Endothelial cell of umbilical vein (primary cell): ENCODE results near the gene NSFL1C. TPM values are rescaled to one million over a fixed set of nuclear protein-coding genes. Genes with fewer than 3 reads are reported as not detected.

Experiments
- BruUV-seq: library from RNA; stranded (reverse); fragments of 400-500 nt; replicated peaks from 2 replicates; lab custom pipeline; 2021; lab: Mats Ljungman, UMichigan
- CTCF ChIA-PET: fragments of 300-600, 350-600 bp; sonication (Branson Sonifier 250); formaldehyde crosslinking; loops from one replicate; lab custom pipeline; 2021; ENCODE audit warnings: antibody characterized with exemption, inconsistent platforms; lab: Charles Lee
- POLR2A ChIA-PET: fragments of 300-600, 350-600 bp; sonication (Branson Sonifier 250); formaldehyde crosslinking; loops from one replicate; lab custom pipeline; 2021; ENCODE audit warnings: antibody characterized with exemption, inconsistent platforms; lab: Charles Lee
- DNase-seq: peaks from one replicate; pipeline ENCODE4 v3.0.0-alpha.2; 2011; ENCODE audit warnings: low read depth, low spot score
- FAIRE-seq: peaks from 2 replicates; lab custom pipeline; 2011; peaks lifted over from hg19 to GRCh38; lab: Jason Lieb, UNC
- H2AFZ ChIP-seq: 2 replicates; pipeline ENCODE4 v1.6.0; 2012; ENCODE audit warnings: low read depth, low read length, control low read depth, inconsistent platforms
- H3K27ac ChIP-seq: 2 replicates; pipeline ENCODE4 v1.5.1; 2011; ENCODE audit warnings: low read depth, mild to moderate bottlenecking, control low read depth, low read length, moderate library complexity; ENCODE audit not compliant: insufficient read depth
- H3K27me3 ChIP-seq, 2 experiments: 2 replicates each; pipeline versions ENCODE4 v1.6.0 to v1.6.1; 2011; ENCODE audit warnings: low read length in 2 of 2, mixed read lengths in 1 of 2; ENCODE audit not compliant: control insufficient read depth in 2 of 2, insufficient read depth in 2 of 2
- H3K36me3 ChIP-seq, 2 experiments: 2 replicates in 1 of 2; 3 replicates in 1 of 2; pipeline ENCODE4 v1.5.1; 2011; ENCODE audit warnings: low read length in 2 of 2, mild to moderate bottlenecking in 1 of 2, moderate library complexity in 1 of 2; ENCODE audit not compliant: control insufficient read depth in 2 of 2, insufficient read depth in 2 of 2; ENCODE audit errors: extremely low read depth in 1 of 2
- H3K4me1 ChIP-seq: 3 replicates; pipeline ENCODE4 v1.5.1; 2011; ENCODE audit warnings: mild to moderate bottlenecking, low read length; ENCODE audit not compliant: control insufficient read depth, insufficient read depth; ENCODE audit errors: extremely low read depth
- H3K4me2 ChIP-seq: 2 replicates; pipeline ENCODE4 v1.6.1; 2011; ENCODE audit warnings: low read length, control low read depth, mixed read lengths; ENCODE audit not compliant: insufficient read depth
- H3K4me3 ChIP-seq, 3 experiments: fragments of 200-600 bp in 1 of 3; sonication (generic), shearing (Covaris generic) in 1 of 3; replicated peaks in 1 of 3; 2 replicates each; pipeline ENCODE4 v1.5.1; 2011 to 2016; ENCODE audit warnings: control low read depth in 3 of 3, low read length in 3 of 3, mild to moderate bottlenecking in 2 of 3, inconsistent platforms in 1 of 3, low read depth in 1 of 3, moderate library complexity in 1 of 3; ENCODE audit not compliant: insufficient read depth in 1 of 3
- H3K79me2 ChIP-seq: 2 replicates; pipeline ENCODE4 v1.6.0; 2012; ENCODE audit warnings: low read length, inconsistent platforms; ENCODE audit not compliant: control insufficient read depth, insufficient read depth
- H3K9ac ChIP-seq: replicated peaks from 2 replicates; pipeline ENCODE3; 2011; ENCODE audit warnings: low read length, control low read depth; ENCODE audit not compliant: insufficient read depth; ENCODE audit errors: extremely low read depth
- H3K9me1 ChIP-seq: replicated peaks from 3 replicates; pipeline ENCODE4 v1.6.0; 2011; ENCODE audit warnings: mild to moderate bottlenecking, low read length; ENCODE audit not compliant: control insufficient read depth, insufficient read depth; ENCODE audit errors: extremely low read depth
- H3K9me3 ChIP-seq: replicated peaks from 2 replicates; pipeline ENCODE4 v1.5.1; 2012; ENCODE audit warnings: low read length, inconsistent platforms; ENCODE audit not compliant: control insufficient read depth, insufficient read depth
- H4K20me1 ChIP-seq: replicated peaks from 2 replicates; pipeline ENCODE3; 2011; ENCODE audit warnings: mild to moderate bottlenecking, low read length; ENCODE audit not compliant: control insufficient read depth, insufficient read depth; ENCODE audit errors: extremely low read depth
- EZH2 ChIP-seq: IDR thresholded peaks from 2 replicates; pipeline ENCODE4 v1.6.1; 2012; ENCODE audit warnings: borderline replicate concordance, low read depth, mild to moderate bottlenecking, moderate library complexity, low read length, inconsistent platforms; ENCODE audit not compliant: severe bottlenecking
- FOS ChIP-seq: IDR thresholded peaks from 2 replicates; pipeline ENCODE4 v1.6.1; 2011; ENCODE audit warnings: mild to moderate bottlenecking, low read length, moderate library complexity, borderline replicate concordance; ENCODE audit not compliant: insufficient read depth
- GATA2 ChIP-seq: IDR thresholded peaks from 2 replicates; pipeline ENCODE4 v1.7.0; 2011; ENCODE audit warnings: low read depth, mild to moderate bottlenecking, moderate library complexity, mixed read lengths, low read length; ENCODE audit not compliant: insufficient read length, insufficient read depth
- JUN ChIP-seq: IDR thresholded peaks from 2 replicates; pipeline ENCODE4 v1.6.1; 2011; ENCODE audit warnings: borderline replicate concordance, low read depth; ENCODE audit not compliant: insufficient read length, insufficient read depth
- POLR2A ChIP-seq: IDR thresholded peaks from 2 replicates; pipeline ENCODE4 v1.6.1; 2012; ENCODE audit warnings: low read depth, mild to moderate bottlenecking, control low read depth, low read length
- dilution Hi-C: fragments of 300-500 bp; cut with MboI; formaldehyde crosslinking; loops from one replicate; pipeline ENCODE4 v1.15.0; 2019; ENCODE audit warnings: low sequenced_read_pairs; ENCODE audit not compliant: extremely low pct_ligation_motif_present
- intact Hi-C: fragments of 100-400 bp; cut with micrococcal nuclease; formaldehyde crosslinking; loops from one replicate; pipeline ENCODE4 v1.10.0; 2022
- polyA plus RNA-seq, 4 experiments: library from polyadenylated mRNA; depleted of rRNA in 3 of 4; stranded (reverse) in 3 of 4; unstranded in 1 of 4; fragments of >200 nt; gene quantifications; 2 replicates each; pipeline versions ENCODE4 v1.2.1 to v1.2.3, GENCODE V29; 2011 to 2012; ENCODE audit warnings: missing spikeins in 1 of 4
- total RNA-seq: library from RNA; stranded (reverse); gene quantifications from 2 replicates; pipeline ENCODE4 v1.2.3, GENCODE V29; 2021
- TF ChIP-seq, protein P1 (sequence below): IDR thresholded peaks from 2 replicates; pipeline ENCODE4 v1.6.1; 2011; ENCODE audit not compliant: insufficient read depth, insufficient read length
- TF ChIP-seq, protein P2 (sequence below), 2 donors: IDR thresholded peaks; 1 replicate in 1 of 2; 2 replicates in 1 of 2; pipeline ENCODE4 v1.5.1; 2011; ENCODE audit warnings: low read length in 2 of 2, mild to moderate bottlenecking in 2 of 2, moderate library complexity in 2 of 2, control low read depth in 1 of 2, inconsistent platforms in 1 of 2, low read depth in 1 of 2; ENCODE audit not compliant: insufficient read depth in 1 of 2; ENCODE audit errors: extremely low read depth in 1 of 2

NSFL1C gene
- total and polyA plus RNA-seq, 2 donors (not counting 3 experiments of a cell fraction or from before 2014, with no cell fraction given): 27.3 to 95.7 TPM

DNA sequence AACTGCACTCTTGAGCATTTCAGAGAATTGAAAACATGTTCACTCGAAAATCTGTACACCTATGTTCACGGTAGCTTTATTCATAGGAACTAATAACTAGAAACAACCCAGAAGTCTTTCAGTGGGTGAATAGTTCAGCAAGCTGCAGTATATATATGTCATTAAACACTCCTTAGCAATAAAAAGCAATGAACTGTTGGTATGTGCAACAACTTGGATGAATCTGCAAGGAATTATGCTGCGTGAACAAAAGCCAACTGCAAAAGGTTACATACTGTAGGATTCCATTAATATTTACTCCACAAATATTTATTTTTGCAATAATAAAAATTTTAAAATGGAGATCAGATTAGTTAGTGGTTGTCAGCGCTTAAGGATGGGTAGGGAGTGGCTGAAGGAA, 51.7 kb downstream of the NSFL1C start:
- ChIA-PET CTCF (interaction anchor here (0.9 to 2.0 kb wide), 2 partner anchors 9 to 15 kb away, joined by 4 read pairs; no protein-coding TSS in a partner anchor), POLR2A (no interaction called here)
- BruUV-seq: no TSS peak
- dilution Hi-C loops (no loop called here), intact Hi-C loops (no loop called here)
- no peak for TF ChIP-seq FOS
- TF ChIP-seq POLR2A: no peak
- no peak for TF ChIP-seq JUN
- TF ChIP-seq EZH2: no peak
- TF ChIP-seq, protein P1, sequence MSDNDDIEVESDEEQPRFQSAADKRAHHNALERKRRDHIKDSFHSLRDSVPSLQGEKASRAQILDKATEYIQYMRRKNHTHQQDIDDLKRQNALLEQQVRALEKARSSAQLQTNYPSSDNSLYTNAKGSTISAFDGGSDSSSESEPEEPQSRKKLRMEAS: no peak
- TF ChIP-seq, protein P2, sequence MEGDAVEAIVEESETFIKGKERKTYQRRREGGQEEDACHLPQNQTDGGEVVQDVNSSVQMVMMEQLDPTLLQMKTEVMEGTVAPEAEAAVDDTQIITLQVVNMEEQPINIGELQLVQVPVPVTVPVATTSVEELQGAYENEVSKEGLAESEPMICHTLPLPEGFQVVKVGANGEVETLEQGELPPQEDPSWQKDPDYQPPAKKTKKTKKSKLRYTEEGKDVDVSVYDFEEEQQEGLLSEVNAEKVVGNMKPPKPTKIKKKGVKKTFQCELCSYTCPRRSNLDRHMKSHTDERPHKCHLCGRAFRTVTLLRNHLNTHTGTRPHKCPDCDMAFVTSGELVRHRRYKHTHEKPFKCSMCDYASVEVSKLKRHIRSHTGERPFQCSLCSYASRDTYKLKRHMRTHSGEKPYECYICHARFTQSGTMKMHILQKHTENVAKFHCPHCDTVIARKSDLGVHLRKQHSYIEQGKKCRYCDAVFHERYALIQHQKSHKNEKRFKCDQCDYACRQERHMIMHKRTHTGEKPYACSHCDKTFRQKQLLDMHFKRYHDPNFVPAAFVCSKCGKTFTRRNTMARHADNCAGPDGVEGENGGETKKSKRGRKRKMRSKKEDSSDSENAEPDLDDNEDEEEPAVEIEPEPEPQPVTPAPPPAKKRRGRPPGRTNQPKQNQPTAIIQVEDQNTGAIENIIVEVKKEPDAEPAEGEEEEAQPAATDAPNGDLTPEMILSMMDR (IDR thresholded peaks at IDR 0.05; ENCODE audit: extremely low read depth in 1 of 2, insufficient read depth in 1 of 2, low read depth in 1 of 2, low read length in 2 of 2): no peak
- DNase-seq: no peak
- Histone ChIP-seq H3K4me3 (no peak overlapping the region), H3K9ac (no peak overlapping the region), H3K27ac (no peak overlapping the region), H3K4me1 (peaks cover 31% of the 10 kb centered on the region), H3K79me2 (no peaks in the 10 kb centered on the region), H2AFZ (no peak overlapping the region), H3K9me1 (no peaks in the 10 kb centered on the region), H3K27me3 (no peaks in the 10 kb centered on the region), H4K20me1 (no peaks in the 10 kb centered on the region), H3K9me3 (no peaks in the 10 kb centered on the region), H3K36me3 (no peaks in the 10 kb centered on the region), H3K4me2 (no peak overlapping the region)
- no peak for FAIRE-seq

DNA sequence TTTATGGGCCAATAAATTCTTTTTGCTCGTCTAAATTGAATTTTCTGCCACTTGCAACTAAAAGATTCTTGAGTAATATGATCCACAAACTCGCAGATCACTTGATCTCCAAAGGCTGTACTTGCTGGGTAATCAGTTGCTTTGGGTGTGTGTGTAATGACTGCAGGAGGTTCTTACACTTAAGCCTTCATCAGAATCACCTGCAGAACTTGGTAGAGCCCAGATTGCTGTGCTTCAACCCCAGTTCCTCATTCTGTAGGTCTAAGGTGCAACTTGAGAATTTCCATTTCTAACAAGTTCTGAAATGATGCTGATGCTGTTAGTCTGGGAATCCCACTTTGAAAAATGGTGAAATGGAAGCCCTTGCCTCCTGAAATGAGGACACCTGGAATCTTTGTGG, 60.8 kb downstream of the NSFL1C start:
- no TSS peak for BruUV-seq
- FAIRE-seq: no peak
- Histone ChIP-seq H3K27me3 (no peaks in the 10 kb centered on the region), H4K20me1 (no peaks in the 10 kb centered on the region), H3K9me1 (no peaks in the 10 kb centered on the region), H3K9me3 (no peaks in the 10 kb centered on the region), H3K4me2 (no peak overlapping the region), H2AFZ (no peak overlapping the region), H3K9ac (no peak overlapping the region), H3K79me2 (no peaks in the 10 kb centered on the region), H3K27ac (no peak overlapping the region), H3K4me1 (peaks cover 5% of the 10 kb centered on the region), H3K36me3 (no peaks in the 10 kb centered on the region), H3K4me3 (no peak overlapping the region)
- ChIA-PET POLR2A (no interaction called here), CTCF (no interaction called here)
- dilution Hi-C loops: no loop called here
- intact Hi-C loops: no loop called here
- no peak for DNase-seq
- no peak for TF ChIP-seq GATA2
- TF ChIP-seq, protein P1: no peak
